ENCODE measurements around the gene ADPGK. TPM values are rescaled to one million over a fixed set of nuclear protein-coding genes. Genes with fewer than 3 reads are reported as not detected.
"Not testable (repeated sequence)": the region's sequence is repeated elsewhere in the genome, so short reads cannot be mapped to it uniquely, and the experiment has no call there.

The ADPGK gene
- total RNA-seq, 1 experiment from 2014 or later: 54.8 TPM

GRCh38 chr15:72728821-72729220 is 54.7 kb downstream of the ADPGK start:
- no peak overlapping the region for H3K9ac ChIP-seq (ENCODE audit: extremely low read depth, insufficient read length, low read length)
- no peak overlapping the region for H2BK15ac ChIP-seq (ENCODE audit: low read depth, low read length)
- H3K27me3 Mint-ChIP-seq (ENCODE audit: low read depth): no peaks in the 10 kb centered on the region
- H2BK5ac ChIP-seq (ENCODE audit: insufficient read length, low read length): no peak overlapping the region
- H2AFZ ChIP-seq (ENCODE audit: low read length): no peak overlapping the region
- peaks cover 7 to 29% (median 26%) of the 10 kb centered on the region in 3 experiments; a peak in 5 of 7 replicates for H3K36me3 Mint-ChIP-seq (ENCODE audit: insufficient read depth in 1 of 3, low read depth in 3 of 3)
- H3K23ac ChIP-seq (ENCODE audit: insufficient read length, low read depth, low read length): no peak overlapping the region
- no peak for DNase-seq
- no peaks in the 10 kb centered on the region for H3K79me2 ChIP-seq (ENCODE audit: insufficient read depth, low read length)
- H3K9me3 ChIP-seq (ENCODE audit: control insufficient read depth, low read depth, low read length): no peaks in the 10 kb centered on the region
- H3K4me3 Mint-ChIP-seq: no peak overlapping the region
- H3K23me2 ChIP-seq (ENCODE audit: insufficient read length, low read depth, low read length, poor library complexity, severe bottlenecking): no peaks in the 10 kb centered on the region
- H3K27me3 ChIP-seq (ENCODE audit: insufficient read depth, low read length): no peaks in the 10 kb centered on the region
- H3K9me3 Mint-ChIP-seq: no peaks in the 10 kb centered on the region
- no peak overlapping the region for H3K56ac ChIP-seq (ENCODE audit: insufficient read length, low read depth, low read length)
- no peak overlapping the region for H4K8ac ChIP-seq (replicated peaks; ENCODE audit: insufficient read length, low read depth, low read length)
- no peak overlapping the region for H4K5ac ChIP-seq (ENCODE audit: insufficient read length, low read depth, low read length)
- no peaks in the 10 kb centered on the region for H3K79me1 ChIP-seq (ENCODE audit: insufficient read depth, low read depth, low read length, poor library complexity, severe bottlenecking)
- no peak overlapping the region for H2AK5ac ChIP-seq (ENCODE audit: insufficient read length, low read length)
- no peak overlapping the region for H3K4ac ChIP-seq (ENCODE audit: low read depth, low read length)
- H3K4me1 ChIP-seq (ENCODE audit: insufficient read depth, low read length): no peaks in the 10 kb centered on the region
- no peak overlapping the region for H3K14ac ChIP-seq (ENCODE audit: insufficient read depth, low read length)
- no peak overlapping the region for H2BK12ac ChIP-seq (ENCODE audit: insufficient read length, low read depth, low read length)
- no peak overlapping the region for H3K27ac ChIP-seq (ENCODE audit: insufficient read length, low read depth, low read length)
- peak overlapping the region in 1 of 3 experiments; percentile 62; a peak in 1 of 7 replicates for H3K27ac Mint-ChIP-seq
- H4K20me1 ChIP-seq (ENCODE audit: control insufficient read depth, insufficient read depth, insufficient read length): no peaks in the 10 kb centered on the region
- H3K4me1 Mint-ChIP-seq: peaks cover 5% of the 10 kb centered on the region in 2 experiments; a peak in 2 of 4 replicates
- H3T11ph ChIP-seq (ENCODE audit: low read length): no peak overlapping the region
- H3K18ac ChIP-seq (ENCODE audit: insufficient read length, low read depth, low read length): no peak overlapping the region
- no peak overlapping the region for H2BK120ac ChIP-seq (ENCODE audit: low read depth, low read length, poor library complexity, severe bottlenecking)
- no peak overlapping the region for H2BK20ac ChIP-seq (ENCODE audit: low read depth, low read length, poor library complexity, severe bottlenecking)
- TF ChIP-seq CTCF (conservative IDR thresholded peaks at IDR 0.05): no peak
- no peak overlapping the region for H3K4me2 ChIP-seq (ENCODE audit: insufficient read depth, insufficient read length, low read length)
- H4K91ac ChIP-seq (ENCODE audit: insufficient read length, low read depth, low read length): no peak overlapping the region
- WGBS (ENCODE audit: extremely low coverage, insufficient read length, low lambda C conversion rate): no CpG with 5 or more reads among the region's 1 CpG

GRCh38 chr15:72728249-72728648 is 55.3 kb downstream of the ADPGK start:
- Mint-ChIP-seq H3K27ac (peak overlapping the region; percentile 3 to 52 (median 33); a peak in 3 of 7 replicates), H3K36me3 (ENCODE audit: insufficient read depth in 1 of 3, low read depth in 3 of 3) (peaks cover 7 to 29% (median 24%) of the 10 kb centered on the region in 3 experiments; a peak in 5 of 7 replicates)
- H3K79me2 ChIP-seq (ENCODE audit: insufficient read depth, low read length); H3K14ac ChIP-seq (ENCODE audit: insufficient read depth, low read length); H2BK15ac ChIP-seq (ENCODE audit: low read depth, low read length); H3K4me3 Mint-ChIP-seq; H3K27me3 ChIP-seq (ENCODE audit: insufficient read depth, low read length); H3K79me1 ChIP-seq (ENCODE audit: insufficient read depth, low read depth, low read length, poor library complexity, severe bottlenecking); H3K4me1 Mint-ChIP-seq; H3K27ac ChIP-seq (ENCODE audit: insufficient read length, low read depth, low read length); H3K18ac ChIP-seq (ENCODE audit: insufficient read length, low read depth, low read length); H2BK12ac ChIP-seq (ENCODE audit: insufficient read length, low read depth, low read length); DNase-seq; H3K9me3 Mint-ChIP-seq; H4K8ac ChIP-seq (replicated peaks; ENCODE audit: insufficient read length, low read depth, low read length); H3K23ac ChIP-seq (ENCODE audit: insufficient read length, low read depth, low read length); H2BK20ac ChIP-seq (ENCODE audit: low read depth, low read length, poor library complexity, severe bottlenecking); H4K91ac ChIP-seq (ENCODE audit: insufficient read length, low read depth, low read length); H3K27me3 Mint-ChIP-seq (ENCODE audit: low read depth); H4K20me1 ChIP-seq (ENCODE audit: control insufficient read depth, insufficient read depth, insufficient read length); H4K5ac ChIP-seq (ENCODE audit: insufficient read length, low read depth, low read length); H3K4ac ChIP-seq (ENCODE audit: low read depth, low read length); H2BK120ac ChIP-seq (ENCODE audit: low read depth, low read length, poor library complexity, severe bottlenecking); H3K56ac ChIP-seq (ENCODE audit: insufficient read length, low read depth, low read length); H3K9ac ChIP-seq (ENCODE audit: extremely low read depth, insufficient read length, low read length); H2AFZ ChIP-seq (ENCODE audit: low read length); H3K4me1 ChIP-seq (ENCODE audit: insufficient read depth, low read length); H2BK5ac ChIP-seq (ENCODE audit: insufficient read length, low read length); H2AK5ac ChIP-seq (ENCODE audit: insufficient read length, low read length); H3K23me2 ChIP-seq (ENCODE audit: insufficient read length, low read depth, low read length, poor library complexity, severe bottlenecking); H3T11ph ChIP-seq (ENCODE audit: low read length); H3K4me2 ChIP-seq (ENCODE audit: insufficient read depth, insufficient read length, low read length); H3K9me3 ChIP-seq (ENCODE audit: control insufficient read depth, low read depth, low read length): not testable (repeated sequence)
- no CpG with 5 or more reads among the region's 1 CpG for WGBS (ENCODE audit: extremely low coverage, insufficient read length, low lambda C conversion rate)
